ENCODE measurements around the gene DZIP1L. TPM values are rescaled to one million over a fixed set of nuclear protein-coding genes. Genes with fewer than 3 reads are reported as not detected.

The DZIP1L gene
- total RNA-seq, 1 donor from 2014 or later: 19.0 TPM

GRCh38 chr3:138068579-138069174 lies 46.7 kb downstream of the DZIP1L start:
- H3K4me1 ChIP-seq (ENCODE audit: insufficient read depth, low read length): peaks cover 9% of the 10 kb centered on the region
- no peaks in the 10 kb centered on the region for H3K9me3 ChIP-seq (ENCODE audit: insufficient read depth, low read depth, low read length)
- H3K36me3 ChIP-seq (ENCODE audit: insufficient read depth, low read length): peaks cover 35% of the 10 kb centered on the region
- peaks cover 2% of the 10 kb centered on the region for H4K20me1 ChIP-seq (ENCODE audit: insufficient read depth, low read length)
- H2AFZ ChIP-seq (ENCODE audit: low read depth, low read length): no peak overlapping the region
- FAIRE-seq: no peak
- peak; percentile 41 for DNase-seq (ENCODE audit: low read depth)
- no peak overlapping the region for H3K4me3 ChIP-seq (ENCODE audit: insufficient read depth, low read depth, low read length)
- peaks cover 6% of the 10 kb centered on the region for H3K4me1 Mint-ChIP-seq (ENCODE audit: low read depth, unreplicated experiment)
- H3K79me2 ChIP-seq (ENCODE audit: insufficient read depth, low read length): no peaks in the 10 kb centered on the region
- no peak for TF ChIP-seq EZH2 (IDR thresholded peaks at IDR 0.05; ENCODE audit: insufficient read depth, low read length)
- TF ChIP-seq, protein P1, sequence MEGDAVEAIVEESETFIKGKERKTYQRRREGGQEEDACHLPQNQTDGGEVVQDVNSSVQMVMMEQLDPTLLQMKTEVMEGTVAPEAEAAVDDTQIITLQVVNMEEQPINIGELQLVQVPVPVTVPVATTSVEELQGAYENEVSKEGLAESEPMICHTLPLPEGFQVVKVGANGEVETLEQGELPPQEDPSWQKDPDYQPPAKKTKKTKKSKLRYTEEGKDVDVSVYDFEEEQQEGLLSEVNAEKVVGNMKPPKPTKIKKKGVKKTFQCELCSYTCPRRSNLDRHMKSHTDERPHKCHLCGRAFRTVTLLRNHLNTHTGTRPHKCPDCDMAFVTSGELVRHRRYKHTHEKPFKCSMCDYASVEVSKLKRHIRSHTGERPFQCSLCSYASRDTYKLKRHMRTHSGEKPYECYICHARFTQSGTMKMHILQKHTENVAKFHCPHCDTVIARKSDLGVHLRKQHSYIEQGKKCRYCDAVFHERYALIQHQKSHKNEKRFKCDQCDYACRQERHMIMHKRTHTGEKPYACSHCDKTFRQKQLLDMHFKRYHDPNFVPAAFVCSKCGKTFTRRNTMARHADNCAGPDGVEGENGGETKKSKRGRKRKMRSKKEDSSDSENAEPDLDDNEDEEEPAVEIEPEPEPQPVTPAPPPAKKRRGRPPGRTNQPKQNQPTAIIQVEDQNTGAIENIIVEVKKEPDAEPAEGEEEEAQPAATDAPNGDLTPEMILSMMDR (IDR thresholded peaks at IDR 0.05; ENCODE audit: insufficient read depth, low read depth, low read length): peak; percentile 98
- no peaks in the 10 kb centered on the region for H3K27me3 ChIP-seq (ENCODE audit: insufficient read depth, low read length)
- H3K27ac Mint-ChIP-seq (ENCODE audit: unreplicated experiment): no peak overlapping the region
- no peak overlapping the region for H3K4me2 ChIP-seq (ENCODE audit: low read length)
- H3K36me3 Mint-ChIP-seq (ENCODE audit: low read depth, unreplicated experiment): peaks cover 40% of the 10 kb centered on the region
- H3K4me3 Mint-ChIP-seq (ENCODE audit: unreplicated experiment): no peak overlapping the region
- no peaks in the 10 kb centered on the region for H3K27me3 Mint-ChIP-seq (ENCODE audit: low read depth, unreplicated experiment)
- no peak overlapping the region for H3K27ac ChIP-seq (ENCODE audit: low read depth, low read length)
- peaks cover 2% of the 10 kb centered on the region for H3K9me3 Mint-ChIP-seq (ENCODE audit: unreplicated experiment)
- H3K9ac ChIP-seq (ENCODE audit: low read length): no peak overlapping the region

- no peak for TF ChIP-seq EZH2 (IDR thresholded peaks at IDR 0.05; ENCODE audit: insufficient read depth, low read length)
- TF ChIP-seq, protein P1 (IDR thresholded peaks at IDR 0.05; ENCODE audit: insufficient read depth, low read depth, low read length): no peak
- Mint-ChIP-seq H3K36me3 (ENCODE audit: low read depth, unreplicated experiment) (peaks cover 41% of the 10 kb centered on the region), H3K27ac (ENCODE audit: unreplicated experiment) (no peak overlapping the region), H3K9me3 (ENCODE audit: unreplicated experiment) (no peaks in the 10 kb centered on the region), H3K27me3 (ENCODE audit: low read depth, unreplicated experiment) (no peaks in the 10 kb centered on the region), H3K4me3 (ENCODE audit: unreplicated experiment) (no peak overlapping the region), H3K4me1 (ENCODE audit: low read depth, unreplicated experiment) (peaks cover 6% of the 10 kb centered on the region)
- no peak overlapping the region for H3K4me2 ChIP-seq (ENCODE audit: low read length)
- peaks cover 41% of the 10 kb centered on the region for H3K36me3 ChIP-seq (ENCODE audit: insufficient read depth, low read length)
- H3K9ac ChIP-seq (ENCODE audit: low read length): no peak overlapping the region
- DNase-seq (ENCODE audit: low read depth): no peak
- H3K4me3 ChIP-seq (ENCODE audit: insufficient read depth, low read depth, low read length): no peak overlapping the region
- no peaks in the 10 kb centered on the region for H3K27me3 ChIP-seq (ENCODE audit: insufficient read depth, low read length)
- H2AFZ ChIP-seq (ENCODE audit: low read depth, low read length): no peak overlapping the region
- peaks cover 3% of the 10 kb centered on the region for H4K20me1 ChIP-seq (ENCODE audit: insufficient read depth, low read length)
- no peak overlapping the region for H3K27ac ChIP-seq (ENCODE audit: low read depth, low read length)
- H3K79me2 ChIP-seq (ENCODE audit: insufficient read depth, low read length): no peaks in the 10 kb centered on the region
- H3K9me3 ChIP-seq (ENCODE audit: insufficient read depth, low read depth, low read length): no peaks in the 10 kb centered on the region
- H3K4me1 ChIP-seq (ENCODE audit: insufficient read depth, low read length): peaks cover 10% of the 10 kb centered on the region
- no peak for FAIRE-seq
Measured at GRCh38 chr3:138068046-138068445, 47.4 kb downstream of the DZIP1L start.

- no peaks in the 10 kb centered on the region for H3K79me2 ChIP-seq (ENCODE audit: insufficient read depth, low read length)
- TF ChIP-seq, protein P1 (IDR thresholded peaks at IDR 0.05; ENCODE audit: insufficient read depth, low read depth, low read length): no peak
- TF ChIP-seq EZH2 (IDR thresholded peaks at IDR 0.05; ENCODE audit: insufficient read depth, low read length): no peak
- Mint-ChIP-seq H3K9me3 (ENCODE audit: unreplicated experiment) (no peaks in the 10 kb centered on the region), H3K27me3 (ENCODE audit: low read depth, unreplicated experiment) (no peaks in the 10 kb centered on the region), H3K36me3 (ENCODE audit: low read depth, unreplicated experiment) (peaks cover 40% of the 10 kb centered on the region), H3K4me3 (ENCODE audit: unreplicated experiment) (no peak overlapping the region), H3K27ac (ENCODE audit: unreplicated experiment) (no peak overlapping the region), H3K4me1 (ENCODE audit: low read depth, unreplicated experiment) (peaks cover 2% of the 10 kb centered on the region)
- H3K4me1 ChIP-seq (ENCODE audit: insufficient read depth, low read length): peaks cover 14% of the 10 kb centered on the region
- FAIRE-seq (no peak), DNase-seq (ENCODE audit: low read depth) (no peak)
- no peaks in the 10 kb centered on the region for H3K27me3 ChIP-seq (ENCODE audit: insufficient read depth, low read length)
- no peak overlapping the region for H3K27ac ChIP-seq (ENCODE audit: low read depth, low read length)
- no peak overlapping the region for H3K4me3 ChIP-seq (ENCODE audit: insufficient read depth, low read depth, low read length)
- no peak overlapping the region for H3K9ac ChIP-seq (ENCODE audit: low read length)
- no peaks in the 10 kb centered on the region for H3K9me3 ChIP-seq (ENCODE audit: insufficient read depth, low read depth, low read length)
- H3K4me2 ChIP-seq (ENCODE audit: low read length): no peak overlapping the region
- H2AFZ ChIP-seq (ENCODE audit: low read depth, low read length): no peak overlapping the region
- H3K36me3 ChIP-seq (ENCODE audit: insufficient read depth, low read length): peaks cover 45% of the 10 kb centered on the region
- peaks cover 13% of the 10 kb centered on the region for H4K20me1 ChIP-seq (ENCODE audit: insufficient read depth, low read length)
Measured at GRCh38 chr3:138066972-138067371, 48.4 kb downstream of the DZIP1L start.
